Stomach (tissue), 9 donors: Measurements from ENCODE around the gene NCS1. TPM values are rescaled to one million over a fixed set of nuclear protein-coding genes. Genes with fewer than 3 reads are reported as not detected.

Source experiments
- DNase-seq, 2 donors: peaks; one replicate each; pipeline versions ENCODE4 v3.0.0 to v3.0.0-alpha.2; 2013 to 2019
- H3K27ac ChIP-seq, 5 donors: fragments of 200-600 bp in 4 of 5; sonication (generic) in 4 of 5; one replicate each; pipeline ENCODE4 v1.5.1; 2013 to 2019; ENCODE audit warnings: mild to moderate bottlenecking in 1 of 5, moderate library complexity in 1 of 5
- H3K27me3 ChIP-seq, 3 donors: fragments of 200-600 bp; sonication (generic); one replicate each; pipeline ENCODE4 v1.5.1; 2017 to 2019; ENCODE audit warnings: mixed run types in 1 of 3
- H3K36me3 ChIP-seq, 4 donors: fragments of 200-600 bp; sonication (generic); 1 replicate in 3 of 4; 2 replicates in 1 of 4; pipeline ENCODE4 v1.5.1; 2016 to 2019
- H3K4me1 ChIP-seq, 4 donors: fragments of 200-600 bp; sonication (generic); one replicate each; pipeline ENCODE4 v1.5.1; 2016 to 2019
- H3K4me3 ChIP-seq, 4 donors: fragments of 200-600 bp; sonication (generic) in 3 of 4; one replicate each; pipeline ENCODE4 v1.5.1; 2016 to 2019; ENCODE audit warnings: mild to moderate bottlenecking in 1 of 4
- H3K9me3 ChIP-seq, 4 donors: fragments of 200-600 bp; sonication (generic); one replicate each; pipeline ENCODE4 v1.5.1; 2016 to 2019
- EP300 ChIP-seq: sonication (generic); formaldehyde crosslinking; IDR thresholded peaks from one replicate; pipeline ENCODE4 v1.6.1; 2017; ENCODE audit warnings: antibody characterized with exemption
- POLR2A ChIP-seq, 4 donors: fragments of 450-650 bp; IDR thresholded peaks; one replicate each; pipeline ENCODE4 v1.6.1; 2016; ENCODE audit warnings: antibody characterized with exemption in 4 of 4, control low read depth in 2 of 4, mild to moderate bottlenecking in 1 of 4, moderate library complexity in 1 of 4
- POLR2AphosphoS5 ChIP-seq, 3 donors: sonication (generic); formaldehyde crosslinking; IDR thresholded peaks; one replicate each; pipeline ENCODE4 v1.6.1; 2016; ENCODE audit warnings: antibody characterized with exemption in 3 of 3
- WGBS, 5 donors: extraction: QIAGEN DNeasy Blood & Tissue Kit in 3 of 5; methylation state at CpG; one replicate each; pipeline versions ENCODE4 v1.1.5 to v1.1.7; 2013 to 2018; 5-methylcytosine and 5-hydroxymethylcytosine counted together
- intact Hi-C: fragments of 100-400 bp; cut with DNase I; formaldehyde crosslinking; loops from one replicate; pipeline ENCODE4 v1.15.1; 2023; ENCODE audit warnings: low total_unique reads
- polyA plus RNA-seq, 3 donors: library from polyadenylated mRNA; stranded (reverse); fragments of 200-250 nt; gene quantifications; one replicate each; pipeline ENCODE4 v1.2.3, GENCODE V29; 2013
- total RNA-seq, 5 donors: library from RNA; depleted of rRNA; stranded (reverse); fragments of >200 nt; gene quantifications; one replicate each; pipeline versions ENCODE4 v1.1.0 to v1.2.3, GENCODE V29; 2014 to 2016
- TF ChIP-seq, protein P1 (sequence below), 7 experiments: fragments of 450-650 bp in 4 of 7; fragments of 200-600 bp in 3 of 7; sonication (generic) in 3 of 7; IDR thresholded peaks; one replicate each; pipeline ENCODE4 v1.5.1; 2016 to 2019; ENCODE audit warnings: antibody characterized with exemption in 7 of 7, control low read depth in 2 of 7, mild to moderate bottlenecking in 1 of 7
- donor health status: healthy with polysubstance abuse.
- donor health status: Bipolar disorder and iron deficiency.
- donor health status: healthy.

NCS1 gene
- total and polyA plus RNA-seq, 8 donors = 3.2 to 50.0 (median 16.6) TPM

DNA sequence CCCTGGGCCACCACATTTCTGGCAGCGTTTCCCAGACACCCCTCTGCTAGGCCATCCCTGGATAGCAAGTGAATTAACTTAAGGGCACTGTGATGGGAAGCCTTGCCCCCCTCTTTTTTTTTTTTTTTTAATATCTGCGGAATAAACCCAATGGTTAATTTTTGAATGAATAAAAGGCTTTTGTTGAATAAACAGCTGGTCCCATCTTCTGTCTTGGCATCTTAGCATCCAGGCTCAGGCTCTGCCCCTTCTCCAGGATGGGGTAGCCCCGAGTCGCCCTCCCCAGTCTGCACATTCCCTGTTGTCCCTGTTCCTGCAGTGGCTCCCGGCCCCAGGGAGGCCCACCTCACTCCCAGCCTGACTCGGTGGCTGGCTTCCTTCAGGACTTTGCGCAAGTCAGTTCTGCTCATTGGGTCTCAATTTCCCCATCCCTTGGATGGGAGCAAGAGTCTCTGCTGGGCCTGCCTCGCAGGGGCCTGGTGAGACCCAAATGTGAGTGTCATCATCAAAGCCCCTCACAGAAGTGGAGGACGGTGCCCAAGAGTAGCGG lies 64.3 kb downstream of the NCS1 start:
- Histone ChIP-seq H3K27me3 (no peaks in the 10 kb centered on the region), H3K4me3 (peak overlapping the region in 1 of 4 donors; percentile 23), H3K9me3 (no peaks in the 10 kb centered on the region), H3K27ac (peak overlapping the region in 2 of 5 donors; percentile 47 to 74), H3K36me3 (peaks cover 0 to 22% (median 11%) of the 10 kb centered on the region in 4 donors), H3K4me1 (peaks cover 7 to 28% (median 13%) of the 10 kb centered on the region in 4 donors)
- no peak for DNase-seq
- intact Hi-C loops = no loop called here
- WGBS, 5 donors = 55 to 62% (median 59%) methylated on average over 10 of the region's 10 CpGs
- TF ChIP-seq POLR2A (IDR thresholded peaks at IDR 0.05) (no peak), EP300 (no peak), POLR2AphosphoS5 (IDR thresholded peaks at IDR 0.05) (no peak)
- TF ChIP-seq, protein P1, sequence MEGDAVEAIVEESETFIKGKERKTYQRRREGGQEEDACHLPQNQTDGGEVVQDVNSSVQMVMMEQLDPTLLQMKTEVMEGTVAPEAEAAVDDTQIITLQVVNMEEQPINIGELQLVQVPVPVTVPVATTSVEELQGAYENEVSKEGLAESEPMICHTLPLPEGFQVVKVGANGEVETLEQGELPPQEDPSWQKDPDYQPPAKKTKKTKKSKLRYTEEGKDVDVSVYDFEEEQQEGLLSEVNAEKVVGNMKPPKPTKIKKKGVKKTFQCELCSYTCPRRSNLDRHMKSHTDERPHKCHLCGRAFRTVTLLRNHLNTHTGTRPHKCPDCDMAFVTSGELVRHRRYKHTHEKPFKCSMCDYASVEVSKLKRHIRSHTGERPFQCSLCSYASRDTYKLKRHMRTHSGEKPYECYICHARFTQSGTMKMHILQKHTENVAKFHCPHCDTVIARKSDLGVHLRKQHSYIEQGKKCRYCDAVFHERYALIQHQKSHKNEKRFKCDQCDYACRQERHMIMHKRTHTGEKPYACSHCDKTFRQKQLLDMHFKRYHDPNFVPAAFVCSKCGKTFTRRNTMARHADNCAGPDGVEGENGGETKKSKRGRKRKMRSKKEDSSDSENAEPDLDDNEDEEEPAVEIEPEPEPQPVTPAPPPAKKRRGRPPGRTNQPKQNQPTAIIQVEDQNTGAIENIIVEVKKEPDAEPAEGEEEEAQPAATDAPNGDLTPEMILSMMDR (IDR thresholded peaks at IDR 0.05) = peak in 2 of 7 experiments; percentile 3 to 52

DNA sequence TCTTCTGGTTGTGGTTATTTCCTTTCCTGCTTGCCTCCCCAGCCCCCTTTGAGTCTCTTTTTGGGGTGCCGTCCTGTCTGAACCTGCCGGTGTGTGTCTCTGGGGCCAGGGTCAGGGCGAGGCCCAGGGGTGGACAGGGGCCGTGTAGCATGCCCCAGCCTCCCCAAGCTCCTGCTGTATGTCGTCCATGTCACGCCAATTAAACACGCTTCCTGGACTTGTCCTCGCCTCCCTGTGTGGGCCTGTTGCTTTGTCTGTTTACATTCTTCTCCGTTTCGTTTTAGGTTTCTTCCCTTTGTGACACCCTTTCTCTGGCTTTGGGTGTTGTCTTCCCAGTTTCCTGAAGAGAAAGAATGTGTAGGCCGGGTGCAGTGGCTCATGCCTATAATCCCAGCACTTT lies 64.9 kb downstream of the NCS1 start:
- intact Hi-C loops = no loop called here
- no peak overlapping the region for H3K4me3 ChIP-seq
- WGBS, 5 donors = 54 to 73% (median 69%) methylated on average over 11 of the region's 11 CpGs
- peaks cover 0 to 22% (median 10%) of the 10 kb centered on the region in 4 donors for H3K36me3 ChIP-seq
- peak overlapping the region in 3 of 5 donors; percentile 4 to 74 (median 38) for H3K27ac ChIP-seq
- peaks cover 7 to 28% (median 13%) of the 10 kb centered on the region in 4 donors for H3K4me1 ChIP-seq
- TF ChIP-seq EP300 (no peak), POLR2A (IDR thresholded peaks at IDR 0.05) (no peak), POLR2AphosphoS5 (IDR thresholded peaks at IDR 0.05) (no peak)
- TF ChIP-seq, protein P1 (IDR thresholded peaks at IDR 0.05) = no peak
- H3K27me3 ChIP-seq = no peaks in the 10 kb centered on the region
- no peak for DNase-seq
- no peaks in the 10 kb centered on the region for H3K9me3 ChIP-seq

DNA sequence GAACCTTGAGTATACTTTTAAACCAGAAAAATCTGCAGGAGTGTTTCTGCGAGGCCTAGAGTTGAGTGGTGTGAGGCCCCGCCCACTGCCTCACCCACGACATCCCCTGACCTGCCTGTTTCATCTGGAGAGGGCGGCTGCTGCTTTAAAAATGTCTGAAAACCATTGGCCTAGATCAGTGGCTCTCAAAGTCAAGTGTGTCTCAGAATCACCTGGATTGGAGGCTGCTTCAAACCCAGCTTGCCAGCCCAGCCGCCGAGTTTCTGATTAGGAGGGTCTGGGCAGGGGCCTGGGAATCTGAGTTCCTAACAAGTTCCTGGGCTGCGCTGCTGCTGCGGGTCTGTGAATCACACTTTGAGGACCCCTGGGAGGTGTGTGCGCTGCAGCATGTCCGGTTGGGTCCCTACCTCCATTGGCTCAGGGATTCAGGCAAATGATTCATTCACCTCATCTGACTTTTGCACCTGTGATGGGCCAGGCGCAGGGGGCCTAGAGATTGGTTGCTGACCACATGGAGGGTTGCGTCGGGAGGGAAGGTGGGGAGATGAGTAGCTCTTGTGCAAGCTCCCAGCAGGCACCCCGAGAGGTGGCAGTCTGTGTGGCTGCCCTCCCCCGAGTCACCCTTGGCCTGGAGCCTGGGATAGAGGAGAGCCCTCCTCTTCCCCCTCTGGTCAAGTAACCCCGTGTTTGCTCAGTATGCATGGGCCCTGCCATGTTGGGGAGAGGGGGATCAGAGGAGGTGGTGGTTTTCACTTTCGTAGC lies 65.7 kb downstream of the NCS1 start:
- TF ChIP-seq, protein P1 (IDR thresholded peaks at IDR 0.05) = no peak
- no peak for TF ChIP-seq EP300
- no peak for TF ChIP-seq POLR2A (IDR thresholded peaks at IDR 0.05)
- no peak for TF ChIP-seq POLR2AphosphoS5 (IDR thresholded peaks at IDR 0.05)
- 75 to 85% (median 82%) methylated on average over 15 to 17 of the region's 17 CpGs for WGBS, 5 donors
- intact Hi-C loops = no loop called here
- no peaks in the 10 kb centered on the region for H3K9me3 ChIP-seq
- H3K36me3 ChIP-seq = peaks cover 0 to 17% (median 5%) of the 10 kb centered on the region in 4 donors
- DNase-seq = no peak
- H3K27ac ChIP-seq = peak overlapping the region in 1 of 5 donors; percentile 74
- peaks cover 7 to 30% (median 16%) of the 10 kb centered on the region in 4 donors for H3K4me1 ChIP-seq
- no peak overlapping the region for H3K4me3 ChIP-seq
- no peaks in the 10 kb centered on the region for H3K27me3 ChIP-seq

DNA sequence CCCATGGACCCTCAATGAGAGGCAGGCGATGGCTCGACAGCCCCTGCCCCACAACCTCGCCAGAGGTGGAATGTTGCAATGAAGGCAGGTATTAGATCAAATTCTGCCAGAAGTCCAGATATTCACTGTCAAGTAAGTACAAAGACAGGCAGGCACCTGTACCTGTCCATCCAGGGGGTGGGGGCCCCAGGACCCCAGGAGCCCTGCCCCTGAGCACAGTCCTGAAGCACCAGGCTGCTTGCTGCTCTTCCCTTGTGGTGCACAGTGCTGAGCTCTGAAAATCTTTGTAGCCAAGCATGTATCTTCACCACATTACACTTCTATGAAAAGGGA lies 67.1 kb downstream of the NCS1 start:
- H3K36me3 ChIP-seq = peaks cover 0 to 3% (median 0%) of the 10 kb centered on the region in 4 donors
- H3K4me1 ChIP-seq = peaks cover 14 to 37% (median 22%) of the 10 kb centered on the region in 4 donors
- no peak for DNase-seq
- H3K4me3 ChIP-seq = no peak overlapping the region
- intact Hi-C loops = no loop called here
- TF ChIP-seq POLR2AphosphoS5 (IDR thresholded peaks at IDR 0.05) (no peak), POLR2A (IDR thresholded peaks at IDR 0.05) (no peak), EP300 (no peak)
- TF ChIP-seq, protein P1 (IDR thresholded peaks at IDR 0.05) = no peak
- no peak overlapping the region for H3K27ac ChIP-seq
- no peaks in the 10 kb centered on the region for H3K9me3 ChIP-seq
- peaks cover 0 to 5% (median 0%) of the 10 kb centered on the region in 3 donors for H3K27me3 ChIP-seq
- 63 to 91% (median 84%) methylated on average over 3 of the region's 3 CpGs; no CpG with 5 or more reads in 1 of the 5 donors for WGBS, 5 donors
